Esophagus muscularis mucosa (tissue), 4 donors: ENCODE data around the gene STRIT1.

Source experiments
- CTCF ChIP-seq, 3 experiments: fragments of 200-600 bp in 2 of 3; fragments of 450-650 bp in 1 of 3; sonication (generic) in 2 of 3; IDR thresholded peaks; one replicate each; pipeline ENCODE4 v1.5.1; 2017 to 2019; ENCODE audit warnings: antibody characterized with exemption in 3 of 3, mild to moderate bottlenecking in 2 of 3, moderate library complexity in 1 of 3
- EP300 ChIP-seq: sonication (generic); formaldehyde crosslinking; IDR thresholded peaks from one replicate; pipeline ENCODE4 v1.6.1; 2017; ENCODE audit warnings: antibody characterized with exemption
- POLR2A ChIP-seq: fragments of 450-650 bp; IDR thresholded peaks from one replicate; pipeline ENCODE4 v1.6.1; 2017; ENCODE audit warnings: antibody characterized with exemption, moderate library complexity, mild to moderate bottlenecking, low read depth

DNA sequence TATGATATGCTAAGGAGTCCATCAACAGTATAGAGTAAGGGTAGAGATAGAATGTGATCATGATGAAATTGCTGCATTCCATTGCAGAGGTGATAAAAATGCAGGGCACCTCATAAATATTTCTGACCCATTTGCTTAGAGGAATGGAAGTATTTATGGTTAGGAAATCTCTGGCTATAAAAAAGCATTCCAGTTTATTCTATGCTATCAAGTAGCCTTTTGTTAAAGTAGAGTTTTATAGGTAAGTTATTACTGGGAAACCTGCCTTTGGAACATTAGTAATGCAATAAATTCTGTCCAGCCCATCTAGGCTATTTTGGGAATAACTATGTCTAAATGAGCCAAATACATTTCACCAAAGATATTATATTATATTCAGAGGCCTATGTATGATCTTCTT, 19.8 kb upstream of the STRIT1 start:
- TF ChIP-seq POLR2A (no peak), CTCF (IDR thresholded peaks at IDR 0.05) (no peak), EP300 (no peak)
